ENCODE results near the gene SRSF12. TPM values are rescaled to one million over a fixed set of nuclear protein-coding genes. Genes with fewer than 3 reads are reported as not detected.

The SRSF12 gene
- 1.9 and 2.8 TPM in 2 replicates for total RNA-seq (2014; rRNA removed; shearing (Covaris generic); ENCODE audit: low replicate concordance)

DNA sequence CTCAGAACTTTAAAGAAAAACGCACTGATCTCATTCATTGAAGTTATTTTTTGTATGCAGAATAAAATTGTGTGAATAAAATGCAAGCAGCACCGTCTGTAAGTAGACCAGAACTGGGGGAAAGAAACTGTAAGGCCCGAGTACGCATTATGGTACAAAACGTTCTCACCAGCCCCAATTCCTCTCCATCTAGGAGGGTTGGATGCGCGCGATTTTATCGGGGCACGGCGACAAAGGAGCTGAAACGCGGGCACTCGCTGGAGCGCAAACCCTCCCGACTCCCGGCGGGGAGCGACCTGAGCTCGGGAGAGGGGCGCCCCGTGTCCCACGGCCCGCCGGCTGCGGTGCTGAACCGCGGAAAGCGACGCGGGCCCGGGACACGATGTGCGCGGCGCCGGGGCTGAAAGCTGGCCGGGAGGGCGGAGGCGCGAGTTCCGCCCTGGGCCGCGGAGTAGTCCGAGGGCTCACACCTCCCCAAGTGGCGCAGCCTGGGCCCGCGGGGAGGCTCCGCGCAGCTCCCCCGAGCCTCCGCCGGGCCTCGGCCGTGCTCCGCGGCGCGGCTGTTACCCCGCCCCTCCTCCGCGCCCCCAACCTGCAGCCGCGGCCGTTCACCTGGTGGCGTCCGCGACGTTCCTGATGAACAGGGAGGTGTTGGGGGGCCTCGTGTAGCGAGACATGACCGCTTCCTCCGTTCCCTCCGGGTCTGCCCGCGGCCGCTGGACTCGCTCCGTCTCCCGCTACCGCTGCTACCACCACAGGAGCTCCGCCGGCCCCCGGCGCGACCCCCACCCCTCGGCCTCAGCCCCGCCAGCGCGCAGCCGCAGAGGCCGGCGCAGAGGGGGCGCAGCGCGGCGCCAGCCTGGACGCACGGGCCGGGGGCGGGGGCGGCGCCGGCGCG is at the start of gene SRSF12:
SRSF12 (minus strand) TSS at position 861 of the 898 bp plus-strand sequence; CDS start at position 677, 184 bp downstream.
- peak; percentile 55 for DNase-seq (ENCODE audit: low read depth)
- in situ Hi-C loops (cut with HindIII; ENCODE audit: low pct_unique_long_range_greater_than_20kb, low sequenced_read_pairs): no loop called here

GRCh38 chr6:89162047-89162371 is 44.1 kb upstream of the SRSF12 start:
- in situ Hi-C loops (cut with HindIII; ENCODE audit: low pct_unique_long_range_greater_than_20kb, low sequenced_read_pairs): no loop called here

DNA sequence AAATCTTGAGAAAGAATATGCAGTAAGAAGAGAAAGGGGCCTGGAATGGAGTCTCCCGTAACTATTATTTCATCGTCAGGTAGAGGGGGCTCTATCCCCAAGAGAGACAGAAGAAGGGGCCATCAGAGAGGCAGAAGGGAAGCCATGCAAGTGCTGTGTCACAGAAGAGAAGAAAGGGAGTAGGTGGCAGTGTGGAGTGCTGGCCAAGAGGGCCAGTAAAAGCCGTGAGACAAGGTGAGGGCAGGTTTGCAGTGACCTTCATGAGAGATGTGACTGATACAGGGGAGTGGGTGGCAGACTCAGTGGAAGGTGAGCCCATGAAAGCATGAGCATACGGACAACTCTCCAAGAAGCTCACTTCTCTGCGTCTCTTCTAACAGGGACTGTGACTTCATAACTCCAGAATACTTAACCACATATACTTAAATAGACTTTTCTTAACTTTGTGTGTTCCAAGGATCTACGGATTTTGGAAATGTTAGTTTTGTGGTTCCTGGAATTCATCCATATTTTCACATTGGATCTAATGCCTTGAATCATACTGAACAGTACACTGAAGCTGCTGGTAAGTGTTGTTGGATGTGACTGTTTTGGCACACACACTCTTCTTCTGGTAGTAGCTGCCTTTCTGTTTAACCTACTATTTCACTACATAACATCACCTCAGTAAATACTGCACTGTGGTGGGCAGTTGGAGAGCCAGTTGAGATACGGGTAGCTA is 43.6 kb upstream of the SRSF12 start:
- in situ Hi-C loops (cut with HindIII; ENCODE audit: low pct_unique_long_range_greater_than_20kb, low sequenced_read_pairs): no loop called here
- DNase-seq (ENCODE audit: low read depth): no peak

More at GRCh38 chr6:89162047-89162371, 44.1 kb upstream of the SRSF12 start:
- no peak for DNase-seq (ENCODE audit: low read depth)

- in situ Hi-C loops (cut with HindIII; ENCODE audit: low pct_unique_long_range_greater_than_20kb, low sequenced_read_pairs): no loop called here
- DNase-seq (ENCODE audit: low read depth): no peak
These were observed 42.6 kb upstream of the SRSF12 start for GRCh38 chr6:89160331-89161092.

DNA sequence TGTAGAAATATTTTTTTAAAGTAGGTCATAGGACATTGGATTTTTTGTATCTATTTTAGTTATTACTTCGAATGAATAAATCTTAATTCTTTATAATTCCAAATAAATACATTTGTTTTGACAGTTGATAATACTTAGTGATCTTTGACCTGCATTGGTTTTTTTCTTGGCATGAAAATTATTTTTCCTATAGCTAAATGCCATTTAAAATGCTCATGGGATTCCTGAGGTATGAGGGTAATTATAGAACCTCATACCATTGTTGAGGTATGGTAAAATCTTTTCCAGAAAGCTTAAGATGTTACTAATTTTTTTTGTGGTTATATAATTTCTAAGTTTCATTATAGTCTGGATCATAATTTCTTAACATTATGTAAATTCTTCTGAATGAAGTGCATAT is 36.3 kb upstream of the SRSF12 start:
- in situ Hi-C loops (cut with HindIII; ENCODE audit: low pct_unique_long_range_greater_than_20kb, low sequenced_read_pairs): no loop called here

GRCh38 chr6:89148016-89148750 is 30.3 kb upstream of the SRSF12 start:
- in situ Hi-C loops (cut with HindIII; ENCODE audit: low pct_unique_long_range_greater_than_20kb, low sequenced_read_pairs): no loop called here
- no peak for DNase-seq (ENCODE audit: low read depth)

More for the DNA sequence above, 36.3 kb upstream of the SRSF12 start:
- no peak for DNase-seq (ENCODE audit: low read depth)

DNA sequence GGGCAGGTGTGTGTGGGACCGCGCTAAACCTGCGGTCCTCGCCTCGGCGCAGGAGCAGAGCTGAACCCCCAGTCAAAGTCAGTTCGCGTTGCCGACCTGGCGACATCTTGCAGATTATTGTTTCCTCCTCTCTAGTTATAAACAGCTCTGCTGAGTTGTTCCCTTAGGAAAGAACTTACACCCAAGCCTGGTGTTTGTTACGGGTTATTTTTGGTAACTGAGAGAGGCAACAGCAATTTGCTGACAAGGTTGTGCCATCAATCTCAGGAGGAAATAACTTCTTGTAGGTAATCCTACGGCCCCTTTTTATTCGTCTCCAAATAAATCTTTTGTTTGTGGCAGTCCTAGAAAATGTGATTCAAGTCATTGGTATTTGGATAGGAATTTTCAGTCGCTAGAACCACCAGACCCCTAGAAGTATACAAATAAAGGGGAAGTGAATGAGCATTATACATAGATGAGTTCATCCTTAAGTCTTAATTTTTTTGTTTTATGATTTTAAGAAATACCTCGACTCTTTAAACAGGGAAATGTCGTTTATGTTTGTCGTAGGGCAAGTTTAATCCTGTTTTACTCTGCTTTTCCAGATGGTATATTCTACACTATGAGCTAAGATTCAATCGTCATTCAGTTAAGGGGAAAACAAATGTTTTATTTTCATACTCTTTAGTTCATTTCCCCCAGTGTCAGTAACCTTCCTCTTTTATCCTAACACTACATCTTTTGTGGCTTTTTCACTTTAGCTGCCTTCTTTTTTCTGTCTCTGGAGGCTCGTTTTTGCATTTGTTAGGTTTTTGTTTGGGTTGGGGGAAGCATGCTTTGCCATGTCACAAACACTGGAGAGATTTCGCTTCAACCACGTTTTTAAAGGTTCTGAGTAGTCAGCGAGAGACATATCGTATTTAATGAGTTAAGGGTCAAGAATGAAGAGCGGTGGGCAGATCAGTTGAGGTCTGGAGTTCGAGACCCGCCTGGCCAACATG is 29.1 kb upstream of the SRSF12 start:
- in situ Hi-C loops (cut with HindIII; ENCODE audit: low pct_unique_long_range_greater_than_20kb, low sequenced_read_pairs): no loop called here
- DNase-seq (ENCODE audit: low read depth): no peak

- in situ Hi-C loops (cut with HindIII; ENCODE audit: low pct_unique_long_range_greater_than_20kb, low sequenced_read_pairs): no loop called here
- peak; percentile 82 for DNase-seq (ENCODE audit: low read depth)
These were observed 28.3 kb upstream of the SRSF12 start, which contains the start of gene PM20D2 for GRCh38 chr6:89145956-89146717. Gene PM20D2 (plus strand): TSS chr6:89146055. CDS start chr6:89146145, 90 bp downstream.

GRCh38 chr6:89145091-89145955 is 27.5 kb upstream of the SRSF12 start:
- in situ Hi-C loops (cut with HindIII; ENCODE audit: low pct_unique_long_range_greater_than_20kb, low sequenced_read_pairs): no loop called here
- no peak for DNase-seq (ENCODE audit: low read depth)

GRCh38 chr6:89144354-89144906 is 26.6 kb upstream of the SRSF12 start:
- in situ Hi-C loops (cut with HindIII; ENCODE audit: low pct_unique_long_range_greater_than_20kb, low sequenced_read_pairs): no loop called here
- no peak for DNase-seq (ENCODE audit: low read depth)

GRCh38 chr6:89140347-89141156 is 22.7 kb upstream of the SRSF12 start:
- peak; percentile 40 for DNase-seq (ENCODE audit: low read depth)
- in situ Hi-C loops (cut with HindIII; ENCODE audit: low pct_unique_long_range_greater_than_20kb, low sequenced_read_pairs): no loop called here

DNA sequence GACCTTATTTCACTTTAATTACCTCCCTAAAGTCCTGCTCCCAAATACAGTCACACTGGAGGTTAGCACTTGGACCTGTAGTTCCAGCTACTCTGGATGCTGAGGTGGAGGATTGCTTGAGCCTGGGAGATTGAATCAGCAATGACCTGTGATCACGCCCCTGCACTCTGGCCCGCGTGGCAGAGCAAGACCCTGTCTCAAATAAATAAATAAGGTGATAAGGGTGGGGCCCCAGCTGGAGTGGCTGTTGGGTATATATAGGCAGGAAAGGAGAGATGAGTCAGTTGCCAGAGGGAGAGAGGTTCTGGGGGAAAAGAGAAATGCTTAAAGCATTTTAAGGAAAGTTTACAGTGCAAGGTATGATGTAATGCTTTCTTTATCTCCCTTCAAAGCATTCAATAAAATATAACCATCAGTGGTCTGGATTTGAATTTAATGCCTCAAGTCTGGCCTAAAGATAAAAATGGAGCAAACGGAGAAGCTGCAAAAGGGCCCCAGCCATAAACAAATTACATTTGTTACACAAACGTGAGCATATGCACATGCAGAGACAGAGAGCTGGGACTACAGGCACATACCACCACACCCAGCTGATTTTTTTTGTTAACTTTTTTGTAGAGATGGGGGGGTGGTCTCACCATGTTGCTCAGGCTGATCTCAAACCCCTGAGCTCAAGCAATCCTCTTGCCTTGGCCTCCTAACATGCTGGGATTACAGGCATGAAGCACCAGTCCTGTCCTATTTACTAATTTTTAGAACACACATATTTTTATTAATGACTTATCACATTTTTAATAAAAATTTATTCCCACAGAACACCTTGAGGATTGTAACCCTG is 21.9 kb upstream of the SRSF12 start:
- in situ Hi-C loops (cut with HindIII; ENCODE audit: low pct_unique_long_range_greater_than_20kb, low sequenced_read_pairs): no loop called here
- peak; percentile 51 for DNase-seq (ENCODE audit: low read depth)

DNA sequence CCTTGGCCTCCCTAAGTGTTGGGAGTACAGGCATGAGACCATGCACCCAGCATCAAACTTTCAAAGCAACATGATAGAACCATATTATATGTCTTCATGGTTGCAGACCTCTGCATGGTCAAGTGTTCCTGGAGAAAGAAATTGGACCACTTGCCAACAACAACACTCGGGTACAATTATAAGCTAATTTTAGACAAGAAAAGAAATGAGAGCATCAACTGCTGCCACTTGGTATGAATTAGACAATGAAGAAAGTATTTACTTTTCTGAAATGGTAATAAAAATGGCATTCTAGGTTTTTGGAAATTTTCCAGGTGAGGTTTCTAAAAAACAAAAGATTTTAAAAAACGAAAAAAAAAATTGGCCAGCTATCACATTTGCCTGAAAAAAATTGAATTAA is 20.3 kb upstream of the SRSF12 start:
- in situ Hi-C loops (cut with HindIII; ENCODE audit: low pct_unique_long_range_greater_than_20kb, low sequenced_read_pairs): no loop called here
- DNase-seq (ENCODE audit: low read depth): no peak

DNA sequence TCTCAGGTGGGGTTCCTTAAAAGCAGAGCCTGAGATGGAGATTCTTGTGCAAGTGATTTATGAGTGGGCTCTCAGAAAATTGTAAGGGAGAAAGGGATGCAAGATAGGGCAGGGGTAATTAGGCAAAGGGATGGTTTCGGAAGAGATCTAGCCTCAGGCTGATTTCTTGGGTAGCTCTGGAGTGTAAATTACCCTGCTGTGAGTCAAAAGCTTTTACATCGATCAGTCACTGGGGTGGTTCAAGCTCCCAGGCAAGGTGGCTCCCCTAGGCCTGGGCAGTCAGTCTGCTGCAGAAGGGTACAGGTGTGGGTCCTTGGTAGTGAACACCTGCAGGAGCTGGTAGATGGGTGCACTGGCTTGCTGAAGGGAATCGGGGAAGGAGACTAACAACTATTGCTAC is 16.9 kb upstream of the SRSF12 start:
- DNase-seq (ENCODE audit: low read depth): no peak
- in situ Hi-C loops (cut with HindIII; ENCODE audit: low pct_unique_long_range_greater_than_20kb, low sequenced_read_pairs): no loop called here
